Activated CD8-positive, alpha-beta memory T cell treated with anti-CD3 and anti-CD28 coated beads for 48 hours (primary cell): Measurements from ENCODE around the gene ZNF90.
"Not testable (repeated sequence)": the region's sequence is repeated elsewhere in the genome, so short reads cannot be mapped to it uniquely, and the experiment has no call there.

Experiments
- DNase-seq, 3 experiments: peaks; one replicate each; pipeline ENCODE4 v3.0.0-alpha.2; 2020; ENCODE audit warnings: low read depth in 2 of 3, low spot score in 2 of 3

The ZNF90 gene

GRCh38 chr19:20077791-20078463, at the start of gene ZNF90:
Gene ZNF90, plus strand, starts transcription at chr19:20078000. Its CDS starts 133 bp downstream, at chr19:20078133.
- peak; percentile 49 to 66 (median 63) for DNase-seq

GRCh38 chr19:20028611-20029010, 49.2 kb upstream of the ZNF90 start:
- no peak for DNase-seq

GRCh38 chr19:20035935-20036334, 41.9 kb upstream of the ZNF90 start:
- no peak for DNase-seq

GRCh38 chr19:20038358-20039202, 39.2 kb upstream of the ZNF90 start:
- DNase-seq, result no peak

- peak; percentile 76 to 87 (median 78) for DNase-seq
Observed at GRCh38 chr19:20039203-20039723, 38.5 kb upstream of the ZNF90 start, which contains the start of gene ZNF682. Gene ZNF682, minus strand, starts transcription at chr19:20039505. Its CDS starts 160 bp downstream, at chr19:20039345.

GRCh38 chr19:20044663-20045062, 33.1 kb upstream of the ZNF90 start:
- no peak for DNase-seq

- not testable (repeated sequence) for DNase-seq
Observed at GRCh38 chr19:20045742-20046141, 32.1 kb upstream of the ZNF90 start.

GRCh38 chr19:20051841-20052768, 25.7 kb upstream of the ZNF90 start:
- DNase-seq, result peak; percentile 33 to 45 (median 41)

GRCh38 chr19:20058738-20059137, 19.1 kb upstream of the ZNF90 start:
- not testable (repeated sequence) for DNase-seq

GRCh38 chr19:20060282-20060681, 17.5 kb upstream of the ZNF90 start:
- DNase-seq, result no peak

- DNase-seq, result no peak
Observed at GRCh38 chr19:20066861-20067260, 10.9 kb upstream of the ZNF90 start.

GRCh38 chr19:20067943-20068342, 9.9 kb upstream of the ZNF90 start:
- no peak for DNase-seq

GRCh38 chr19:20068559-20068958, 9.2 kb upstream of the ZNF90 start:
- DNase-seq, result not testable (repeated sequence)

GRCh38 chr19:20070691-20071090, 7.1 kb upstream of the ZNF90 start:
- no peak for DNase-seq

GRCh38 chr19:20072936-20073335, 4.9 kb upstream of the ZNF90 start:
- DNase-seq, result no peak

- DNase-seq, result no peak
Observed at GRCh38 chr19:20078581-20079031, 806 bp downstream of the ZNF90 start.

- DNase-seq, result no peak
Observed at GRCh38 chr19:20079476-20079875, 1.7 kb downstream of the ZNF90 start.

GRCh38 chr19:20080656-20081055, 2.9 kb downstream of the ZNF90 start:
- DNase-seq, result no peak

GRCh38 chr19:20082232-20082833, 4.5 kb downstream of the ZNF90 start:
- DNase-seq, result not testable (repeated sequence)

GRCh38 chr19:20082876-20083275, 5.1 kb downstream of the ZNF90 start:
- not testable (repeated sequence) for DNase-seq
